HG02588 (cell line): Measurements from ENCODE around the gene C9orf40.
A peak's percentile ranks its signal among the peaks of the same experiment; 100 is the strongest.

ENCODE experiments used
- ATAC-seq: cut with Tn5 transposase; IDR thresholded peaks from one replicate; pipeline ENCODE4 v1.9.1; 2021; ENCODE audit warnings: mild to moderate bottlenecking, moderate library complexity; ENCODE audit not compliant: unreplicated experiment

C9orf40 gene, protein sequence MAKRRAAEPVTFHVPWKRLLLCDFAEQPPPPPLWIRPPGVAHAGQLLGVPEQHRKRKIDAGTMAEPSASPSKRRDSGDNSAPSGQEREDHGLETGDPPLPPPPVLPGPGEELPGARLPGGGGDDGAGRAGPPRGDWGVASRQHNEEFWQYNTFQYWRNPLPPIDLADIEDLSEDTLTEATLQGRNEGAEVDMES

DNA sequence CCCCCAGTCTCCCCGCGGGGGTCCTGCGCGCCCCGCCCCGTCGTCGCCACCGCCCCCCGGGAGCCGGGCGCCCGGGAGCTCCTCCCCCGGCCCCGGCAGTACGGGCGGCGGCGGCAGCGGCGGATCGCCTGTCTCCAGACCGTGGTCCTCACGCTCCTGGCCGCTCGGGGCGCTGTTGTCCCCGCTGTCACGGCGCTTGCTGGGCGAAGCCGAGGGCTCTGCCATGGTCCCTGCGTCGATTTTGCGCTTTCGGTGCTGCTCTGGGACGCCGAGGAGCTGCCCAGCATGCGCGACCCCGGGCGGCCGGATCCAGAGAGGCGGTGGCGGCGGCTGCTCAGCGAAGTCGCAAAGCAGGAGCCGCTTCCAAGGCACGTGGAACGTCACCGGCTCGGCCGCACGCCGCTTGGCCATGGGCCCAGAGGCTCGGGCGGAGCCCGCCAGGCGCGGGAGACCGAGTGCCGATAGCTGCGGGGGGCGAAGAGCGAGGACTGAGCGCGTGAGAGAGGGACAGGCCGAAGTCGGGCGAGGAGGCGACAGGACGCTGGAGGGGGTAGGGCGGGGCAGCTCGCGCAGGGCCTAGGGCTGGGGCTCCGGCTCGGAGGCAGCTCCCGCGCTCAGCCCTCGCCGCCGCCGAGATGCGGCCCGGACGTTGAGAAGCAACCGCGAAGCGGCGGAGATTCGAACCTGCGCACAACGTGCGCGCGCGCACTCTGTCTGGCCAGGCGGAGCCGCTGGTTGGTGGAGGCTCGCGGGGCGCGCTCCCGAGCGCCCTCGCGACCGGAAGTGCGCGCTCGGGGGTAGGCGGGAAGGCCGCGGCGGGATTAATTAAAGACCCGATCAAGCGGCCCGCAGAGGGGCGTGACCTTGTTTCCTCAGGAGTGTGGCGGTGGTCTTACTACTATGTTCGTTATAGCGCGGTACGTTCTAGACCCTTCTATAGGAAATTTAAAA, at the start of gene C9orf40:
Gene C9orf40, minus strand, starts transcription at position 712 of the 951 bp plus-strand sequence. Its CDS starts 301 bp downstream, at position 411.
- peak; percentile 95 for ATAC-seq

DNA sequence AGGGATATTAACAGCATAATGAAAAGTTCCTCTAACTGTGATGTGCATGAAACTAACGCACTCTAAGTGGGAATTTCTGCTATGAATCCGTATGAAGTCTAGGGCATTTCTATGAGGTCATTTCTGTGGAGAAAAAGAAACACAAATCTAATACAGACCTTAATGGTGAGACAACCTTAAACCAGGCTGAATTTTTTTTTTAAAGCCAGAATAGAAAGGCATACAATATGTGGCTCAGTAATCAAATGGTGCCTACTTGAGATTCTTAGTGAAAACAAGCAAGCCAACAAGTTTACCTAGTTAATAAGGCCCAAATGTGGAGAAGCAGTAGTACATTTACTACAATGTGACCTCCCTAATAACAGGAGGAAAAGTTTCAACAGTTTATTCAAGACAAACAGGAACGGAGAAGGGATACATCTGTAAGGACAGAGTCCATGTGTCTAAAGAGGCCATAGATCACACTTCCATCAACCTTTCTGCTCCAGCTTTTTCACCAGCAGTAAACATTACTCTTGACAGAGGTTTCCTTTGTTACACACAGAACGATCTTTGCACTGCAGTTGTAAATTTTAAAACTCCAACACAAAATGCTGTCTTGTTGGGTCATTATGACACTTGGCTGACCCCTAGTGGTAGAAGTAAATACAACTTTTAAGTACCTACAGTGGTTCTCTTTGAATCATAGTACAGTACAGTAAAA, 49.2 kb upstream of the C9orf40 start:
- ATAC-seq, result peak; percentile 86

DNA sequence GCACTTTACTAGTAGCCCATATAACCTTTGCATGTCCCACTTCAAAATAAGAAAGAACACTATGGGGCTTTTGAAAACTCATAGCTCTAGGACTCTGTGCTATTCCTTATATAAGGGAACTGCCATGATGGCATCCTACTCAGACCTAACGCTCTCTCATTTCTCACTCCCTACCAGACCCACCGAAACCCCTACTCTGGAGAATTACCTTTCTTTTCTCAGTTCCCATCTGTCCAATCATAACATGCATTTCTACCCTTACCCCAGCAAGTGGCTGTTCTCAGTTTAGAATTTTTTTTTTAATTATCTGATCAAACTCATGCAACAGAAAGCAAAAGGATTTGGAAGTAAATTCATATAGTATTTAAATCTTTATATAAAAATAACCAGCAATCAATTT, 48.1 kb upstream of the C9orf40 start:
- peak; percentile 75 for ATAC-seq

DNA sequence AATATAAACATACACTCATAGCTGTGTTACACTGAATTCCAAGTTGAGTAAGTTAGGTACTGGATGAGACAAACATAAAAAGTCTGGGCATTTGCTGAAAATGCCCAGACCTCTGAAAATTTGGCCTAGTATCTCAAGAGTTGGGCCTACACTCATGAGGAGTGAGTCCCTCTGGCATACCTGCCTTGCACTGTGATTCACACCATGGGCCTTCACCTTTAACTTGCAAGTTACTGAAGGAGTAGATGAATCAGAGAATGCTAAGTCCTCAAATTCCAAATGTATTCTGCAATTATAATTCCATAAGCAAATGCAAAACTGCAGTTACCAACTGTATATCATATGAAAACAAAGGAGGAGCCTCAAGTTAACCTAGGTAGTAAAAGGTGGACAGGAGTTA, 32.3 kb upstream of the C9orf40 start:
- ATAC-seq, result no peak

- no peak for ATAC-seq
Observed at GRCh38 chr9:74983709-74984108, 31.0 kb upstream of the C9orf40 start.

DNA sequence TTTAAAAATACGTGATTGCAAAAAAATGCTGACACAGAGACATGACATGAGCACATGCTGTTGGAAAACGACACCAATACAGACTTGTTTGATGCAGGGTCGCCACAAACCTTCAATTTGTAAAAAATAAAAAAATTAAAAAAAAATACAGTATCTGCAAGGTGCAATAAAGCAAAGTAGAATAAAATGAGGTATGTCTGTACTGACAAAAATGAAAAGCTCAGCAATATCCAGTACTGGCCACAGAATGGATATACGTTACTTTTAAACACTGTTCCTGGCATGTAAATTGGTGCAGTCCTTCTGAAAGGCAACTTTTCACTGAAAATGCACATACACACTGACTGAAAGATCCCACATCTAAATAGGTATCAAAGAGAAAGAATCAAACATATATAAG, 27.1 kb upstream of the C9orf40 start:
- no peak for ATAC-seq

GRCh38 chr9:74977287-74977686, 24.6 kb upstream of the C9orf40 start:
- ATAC-seq, result no peak

- no peak for ATAC-seq
Observed at GRCh38 chr9:74975538-74975937, 22.8 kb upstream of the C9orf40 start.

DNA sequence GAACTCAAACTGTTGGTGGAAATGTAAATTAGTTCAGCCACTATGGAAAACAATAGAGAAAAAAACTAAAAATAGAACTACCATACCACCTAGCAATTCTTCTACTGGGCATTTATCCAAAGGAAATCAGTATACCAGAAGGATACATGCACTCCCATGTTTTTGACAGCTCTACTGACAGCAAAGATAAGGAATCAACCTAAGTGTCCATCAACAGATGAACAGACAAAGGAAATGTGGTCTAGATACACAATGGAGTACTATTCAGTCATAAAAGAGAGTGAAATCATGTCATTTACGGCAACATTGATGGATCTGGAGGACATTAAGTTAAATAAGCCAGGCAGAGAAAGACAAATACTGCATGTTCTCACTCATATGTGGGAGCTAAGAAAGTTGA, 21.8 kb upstream of the C9orf40 start:
- no peak for ATAC-seq

GRCh38 chr9:74973714-74974113, 21.0 kb upstream of the C9orf40 start:
- no peak for ATAC-seq

DNA sequence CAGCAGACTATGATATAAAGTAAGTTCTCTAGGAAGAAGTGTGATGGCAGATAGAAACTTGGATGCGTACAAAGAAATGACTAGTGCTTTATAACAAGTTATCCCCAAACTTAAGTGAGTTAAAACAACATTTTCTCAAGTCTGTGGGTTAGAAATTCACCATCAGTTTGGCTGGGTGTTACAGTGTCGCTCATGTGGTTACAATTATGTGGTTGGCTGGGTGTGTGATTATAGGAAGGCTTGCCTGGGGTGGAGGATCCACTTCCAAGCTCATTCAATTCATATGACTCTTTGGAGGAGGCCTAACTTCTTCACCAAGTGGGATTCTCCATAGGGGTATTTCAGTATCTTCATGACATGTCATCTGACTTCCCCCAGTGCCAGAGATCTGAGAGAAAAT, 10.3 kb upstream of the C9orf40 start:
- ATAC-seq, result no peak

DNA sequence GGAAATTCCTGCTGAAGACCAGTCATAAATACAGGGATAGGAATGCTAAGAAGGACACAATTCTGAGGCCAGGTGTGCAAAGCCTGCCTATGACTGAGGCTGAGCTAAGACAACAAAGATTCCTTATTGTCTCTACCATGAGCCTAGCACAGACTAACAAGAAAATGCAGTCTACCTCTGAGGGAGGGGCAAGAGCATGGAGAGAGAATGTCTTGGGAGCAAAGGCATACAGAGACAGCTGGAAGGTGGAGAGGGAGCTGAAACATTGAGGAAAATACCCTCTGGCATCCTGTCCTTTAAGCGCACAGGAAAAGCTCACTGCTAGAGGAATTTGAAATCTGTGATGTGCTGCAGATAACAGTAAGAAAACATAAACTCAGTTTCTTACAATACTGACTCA, 8.8 kb upstream of the C9orf40 start:
- ATAC-seq, result no peak

- no peak for ATAC-seq
Observed at GRCh38 chr9:74960561-74960960, 7.8 kb upstream of the C9orf40 start.

DNA sequence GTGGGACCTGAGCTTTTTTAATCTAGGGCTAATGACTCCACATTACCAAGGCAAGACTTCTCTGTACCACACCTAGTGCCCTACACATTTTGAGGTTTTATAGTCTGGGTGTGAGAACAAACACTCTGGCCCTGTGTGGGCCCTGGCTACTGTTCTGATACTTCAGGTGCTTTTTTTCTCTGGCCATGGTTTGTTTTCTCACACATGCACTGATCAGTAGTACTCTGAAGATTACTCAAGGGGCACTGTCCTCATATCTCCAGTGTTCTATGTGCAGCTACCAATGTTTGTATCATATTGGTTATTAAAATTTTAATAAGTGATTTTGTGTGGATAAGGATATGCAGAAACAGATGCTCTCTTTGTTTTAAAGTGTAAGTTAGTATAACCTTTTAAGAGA, 5.9 kb upstream of the C9orf40 start:
- ATAC-seq, result no peak

DNA sequence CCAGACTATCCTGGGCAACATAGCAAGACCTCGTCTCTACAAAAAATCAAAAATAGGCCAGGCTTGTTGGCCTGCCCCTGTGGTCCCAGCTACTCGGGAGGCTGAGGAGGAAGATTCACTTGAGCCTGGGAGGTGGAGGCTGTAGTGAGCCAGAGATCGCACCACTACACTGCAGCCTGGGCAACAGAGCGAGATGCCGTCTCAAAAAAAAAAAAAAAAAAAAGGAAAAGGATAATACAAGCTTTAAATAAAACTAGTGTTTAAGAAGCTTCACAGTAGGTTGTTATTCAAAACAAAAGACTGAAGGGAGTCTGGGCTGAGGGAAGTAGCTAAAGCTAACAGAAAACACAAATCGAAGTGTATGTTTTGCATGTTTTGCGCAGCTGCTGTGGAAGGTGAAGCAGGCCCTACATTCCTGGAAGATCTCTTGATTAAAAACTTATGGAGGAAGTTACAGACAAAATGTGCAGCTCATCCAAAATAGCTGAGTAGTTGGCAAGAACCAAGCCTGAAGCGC, 581 bp upstream of the C9orf40 start:
- no peak for ATAC-seq

GRCh38 chr9:74951725-74952151, 974 bp downstream of the C9orf40 start:
- peak; percentile 35 for ATAC-seq

DNA sequence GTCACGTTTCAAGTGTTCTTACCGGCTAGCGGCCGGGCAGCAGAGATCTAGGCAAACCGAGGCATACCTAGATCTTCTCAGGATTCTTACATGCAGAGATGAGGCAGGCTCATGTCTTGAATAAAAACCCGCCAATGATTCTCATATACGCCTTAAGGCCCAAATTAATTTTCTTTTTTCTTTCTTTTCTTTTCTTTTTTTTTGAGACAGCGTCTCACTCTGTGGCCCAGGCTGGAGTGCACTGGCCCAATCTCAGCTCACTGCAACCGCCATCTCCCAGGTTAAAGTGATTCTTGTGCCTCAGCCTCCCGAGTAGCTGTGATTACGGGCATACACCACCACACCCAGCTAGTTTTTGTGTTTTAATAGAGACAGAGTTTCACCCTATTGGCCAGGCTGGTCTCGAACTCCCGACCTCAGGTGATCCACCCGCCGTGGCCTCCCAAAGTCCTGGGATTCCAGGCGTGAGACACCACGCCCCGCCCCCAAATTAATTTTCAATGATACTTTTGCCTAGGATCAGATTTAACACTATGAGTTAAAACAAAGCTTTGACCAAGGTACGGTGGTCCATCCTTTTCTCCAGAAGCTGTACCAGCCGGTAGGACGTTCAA, 1.5 kb downstream of the C9orf40 start:
- ATAC-seq, result no peak

DNA sequence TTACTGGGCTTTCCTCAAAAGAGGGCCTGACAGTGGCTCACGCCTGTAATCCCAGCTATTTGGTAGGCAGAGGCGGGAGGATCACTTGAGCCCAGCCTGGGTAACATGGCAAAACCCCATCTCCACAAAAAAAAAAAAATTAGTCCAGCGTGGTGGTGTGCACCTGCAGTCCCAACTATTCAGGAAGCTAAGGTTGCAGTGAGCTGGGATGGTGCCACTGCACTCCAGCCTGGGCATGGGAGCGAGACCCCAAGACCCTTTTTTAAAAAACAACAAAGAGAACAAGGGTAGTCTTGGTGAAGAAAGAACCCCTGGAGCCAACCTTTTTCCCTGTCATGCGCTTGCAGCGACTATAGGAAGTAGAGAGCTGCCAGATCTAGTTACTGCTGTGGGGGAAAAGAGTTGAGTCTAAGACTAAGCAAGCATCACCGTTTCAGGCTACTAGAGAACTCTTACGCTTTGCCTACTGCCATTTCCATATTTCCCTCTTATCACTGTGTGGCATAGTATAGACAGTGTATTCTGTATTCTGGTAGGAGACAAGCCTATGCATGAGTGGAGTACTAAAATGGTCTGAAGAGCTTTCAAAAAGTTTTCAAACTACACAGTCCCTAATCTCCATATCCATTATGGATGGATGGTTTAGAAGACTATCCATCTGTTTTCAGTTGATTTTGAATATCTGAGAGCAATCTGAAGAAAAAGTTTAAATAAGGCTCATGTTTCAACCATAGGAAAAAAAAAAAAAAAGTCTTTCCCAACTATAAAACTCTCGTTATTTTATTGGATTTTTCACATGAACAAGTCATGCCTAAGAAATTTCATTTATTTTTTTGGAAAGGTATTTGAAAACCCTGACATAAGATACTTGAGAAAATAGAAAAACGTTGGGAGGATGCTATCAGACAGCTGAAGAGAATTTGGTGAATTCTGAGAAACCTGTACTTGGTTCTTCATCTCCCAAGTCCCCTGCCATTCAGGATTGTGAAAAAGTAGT, 2.6 kb downstream of the C9orf40 start:
- no peak for ATAC-seq

GRCh38 chr9:74948937-74949336, 3.8 kb downstream of the C9orf40 start:
- no peak for ATAC-seq

GRCh38 chr9:74946686-74947085, 6.0 kb downstream of the C9orf40 start:
- no peak for ATAC-seq
